Fibroblast of pulmonary artery (primary cell): ENCODE results near the gene HEXIM2.
"Not testable (repeated sequence)": the region's sequence is repeated elsewhere in the genome, so short reads cannot be mapped to it uniquely, and the experiment has no call there.

Source experiments
- DNase-seq: peaks from one replicate; pipeline ENCODE4 v3.0.0-alpha.2; 2010; ENCODE audit warnings: low read depth
- H3K4me3 ChIP-seq: replicated peaks from 2 replicates; pipeline ENCODE4 v1.5.1; 2011; ENCODE audit warnings: low read depth, mild to moderate bottlenecking, control low read depth, low read length, moderate library complexity
- TF ChIP-seq, protein P1 (sequence below): IDR thresholded peaks from 2 replicates; pipeline ENCODE4 v1.5.1; 2011; ENCODE audit warnings: mild to moderate bottlenecking, control low read depth, low read length, inconsistent platforms; ENCODE audit errors: missing control alignments

The HEXIM2 gene

GRCh38 chr17:45121055-45121454 lies 40.6 kb upstream of the HEXIM2 start:
- no peak for DNase-seq

GRCh38 chr17:45123076-45123770 lies 38.5 kb upstream of the HEXIM2 start:
- no peak for DNase-seq
- H3K4me3 ChIP-seq = no peak overlapping the region
- TF ChIP-seq, protein P1, sequence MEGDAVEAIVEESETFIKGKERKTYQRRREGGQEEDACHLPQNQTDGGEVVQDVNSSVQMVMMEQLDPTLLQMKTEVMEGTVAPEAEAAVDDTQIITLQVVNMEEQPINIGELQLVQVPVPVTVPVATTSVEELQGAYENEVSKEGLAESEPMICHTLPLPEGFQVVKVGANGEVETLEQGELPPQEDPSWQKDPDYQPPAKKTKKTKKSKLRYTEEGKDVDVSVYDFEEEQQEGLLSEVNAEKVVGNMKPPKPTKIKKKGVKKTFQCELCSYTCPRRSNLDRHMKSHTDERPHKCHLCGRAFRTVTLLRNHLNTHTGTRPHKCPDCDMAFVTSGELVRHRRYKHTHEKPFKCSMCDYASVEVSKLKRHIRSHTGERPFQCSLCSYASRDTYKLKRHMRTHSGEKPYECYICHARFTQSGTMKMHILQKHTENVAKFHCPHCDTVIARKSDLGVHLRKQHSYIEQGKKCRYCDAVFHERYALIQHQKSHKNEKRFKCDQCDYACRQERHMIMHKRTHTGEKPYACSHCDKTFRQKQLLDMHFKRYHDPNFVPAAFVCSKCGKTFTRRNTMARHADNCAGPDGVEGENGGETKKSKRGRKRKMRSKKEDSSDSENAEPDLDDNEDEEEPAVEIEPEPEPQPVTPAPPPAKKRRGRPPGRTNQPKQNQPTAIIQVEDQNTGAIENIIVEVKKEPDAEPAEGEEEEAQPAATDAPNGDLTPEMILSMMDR = no peak

More at GRCh38 chr17:45121055-45121454, 40.6 kb upstream of the HEXIM2 start:
- no peak overlapping the region for H3K4me3 ChIP-seq
- TF ChIP-seq, protein P1 = no peak

DNA sequence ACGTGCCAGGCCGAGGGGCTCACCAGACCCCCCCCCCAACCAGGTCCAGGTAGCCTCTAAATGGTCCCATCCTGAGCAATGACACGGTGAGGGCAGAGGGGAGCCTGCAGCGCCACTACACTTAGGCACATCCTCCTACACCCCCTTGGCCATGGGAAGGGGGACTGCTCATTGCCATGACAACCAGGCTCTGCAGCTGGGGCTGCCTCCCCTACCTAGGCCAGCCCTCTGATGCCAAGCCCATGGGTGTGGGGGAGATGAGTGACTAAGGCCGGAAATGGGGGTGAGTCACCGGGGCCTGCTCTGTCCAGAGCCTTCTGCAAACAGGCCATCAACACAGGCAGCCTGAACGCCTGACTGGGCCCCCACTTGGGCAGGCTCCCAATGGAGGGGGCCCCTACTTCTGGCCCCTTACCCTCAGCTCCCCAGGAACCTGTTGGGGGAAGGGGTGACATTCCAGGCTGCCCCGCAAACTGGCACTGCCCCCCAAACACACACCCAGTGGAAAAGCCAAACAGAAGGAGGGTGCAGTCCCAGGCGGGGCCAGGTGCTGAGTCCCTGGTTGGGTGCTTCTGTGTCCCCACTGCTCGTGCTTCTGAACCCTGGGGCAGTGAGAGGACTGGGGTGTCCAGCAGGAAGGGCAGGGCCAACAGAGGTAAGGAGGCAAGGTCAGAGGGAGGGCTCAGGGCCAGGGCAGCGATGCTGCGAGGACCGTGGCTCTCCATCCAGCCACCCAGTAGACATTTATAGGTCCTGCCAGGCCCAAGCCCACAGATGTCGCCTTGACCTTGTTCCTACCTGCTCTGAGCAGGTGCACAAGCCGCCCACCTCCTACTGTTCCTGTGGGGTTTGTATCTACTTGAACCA lies 37.5 kb upstream of the HEXIM2 start:
- peak; percentile 86 for DNase-seq
- H3K4me3 ChIP-seq = no peak overlapping the region
- TF ChIP-seq, protein P1 = no peak

GRCh38 chr17:45124797-45125122 lies 36.9 kb upstream of the HEXIM2 start:
- DNase-seq, H3K4me3 ChIP-seq: not testable (repeated sequence)

GRCh38 chr17:45125509-45125908 lies 36.2 kb upstream of the HEXIM2 start:
- TF ChIP-seq, protein P1 = no peak
- no peak for DNase-seq
- H3K4me3 ChIP-seq = no peak overlapping the region

DNA sequence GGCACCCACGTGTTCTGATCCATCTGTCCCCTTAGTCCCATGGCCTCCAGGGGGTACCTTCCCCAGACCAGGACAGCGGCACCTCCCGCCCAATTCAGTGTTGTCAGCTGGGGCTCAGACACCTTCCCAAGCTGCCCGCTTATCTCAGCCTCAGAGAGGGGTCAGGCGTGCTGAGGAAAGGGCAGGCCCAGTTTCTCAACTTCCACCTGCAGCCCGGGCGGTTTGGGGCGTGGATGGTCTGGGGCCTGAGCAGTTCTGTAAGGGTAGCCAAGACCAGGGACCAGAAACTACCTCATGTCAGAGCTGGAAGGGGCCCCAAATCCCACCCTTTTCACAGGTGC lies 34.5 kb upstream of the HEXIM2 start:
- TF ChIP-seq, protein P1 = no peak
- no peak for DNase-seq
- no peak overlapping the region for H3K4me3 ChIP-seq

DNA sequence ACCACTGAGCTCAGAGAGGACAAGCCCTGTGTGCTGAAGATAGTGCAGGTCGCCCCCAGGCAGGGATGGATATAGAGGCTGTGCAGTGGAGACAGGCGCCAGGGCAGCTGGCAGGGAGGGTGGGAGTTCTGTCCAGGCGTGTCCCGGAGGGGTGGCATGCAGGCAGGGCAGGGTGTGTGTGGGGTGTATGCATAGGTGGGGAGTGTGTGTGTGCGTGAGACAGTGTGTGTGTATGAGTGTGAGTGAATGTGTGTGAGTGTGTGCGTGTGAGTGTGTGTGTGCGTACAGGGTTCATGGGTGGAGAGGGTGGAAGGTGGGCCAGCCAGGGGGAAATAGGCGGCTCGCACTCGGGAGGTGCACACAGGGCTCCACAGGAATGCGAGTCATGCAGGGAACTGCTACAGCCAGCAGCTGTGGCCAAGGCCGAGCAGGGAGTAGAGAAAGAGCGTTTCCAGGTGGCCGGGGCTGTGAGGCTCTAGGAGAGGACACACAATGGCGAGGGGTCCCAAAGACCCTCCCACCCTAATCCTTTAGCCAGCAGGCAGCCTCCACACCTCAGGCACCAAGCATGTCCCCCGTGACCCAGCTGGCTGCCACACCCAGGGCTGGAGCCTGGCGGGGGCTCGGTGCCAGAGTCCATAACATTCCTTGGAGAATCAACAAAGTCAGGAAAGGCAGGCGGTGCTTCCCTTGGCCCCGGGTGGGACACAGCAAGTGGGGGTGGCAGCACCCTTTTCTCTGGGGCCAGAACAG lies 34.0 kb upstream of the HEXIM2 start:
- peak; percentile 50 for DNase-seq
- TF ChIP-seq, protein P1 = no peak
- H3K4me3 ChIP-seq = no peak overlapping the region
